Heart right ventricle (tissue), 16 donors: ENCODE results near the gene CD9. TPM values are rescaled to one million over a fixed set of nuclear protein-coding genes. Genes with fewer than 3 reads are reported as not detected.

Source experiments
- ATAC-seq, 8 donors: fragments of 200-7000 bp; cut with Tn5 transposase; one replicate each; pipeline ENCODE4 v1.9.1; 2020; ENCODE audit warnings: mild to moderate bottlenecking in 8 of 8, moderate library complexity in 8 of 8, moderate number of reproducible peaks in 1 of 8
- DNase-seq, 2 donors: peaks; one replicate each; pipeline ENCODE4 v3.0.0-alpha.2; 2020
- H3K27ac ChIP-seq, 10 donors: fragments of 200-600 bp; sonication (generic) in 2 of 10; one replicate each; pipeline versions ENCODE4 v1.5.0 to v1.8.0; 2020 to 2022; ENCODE audit warnings: mild to moderate bottlenecking in 3 of 10
- H3K27me3 ChIP-seq, 7 donors: fragments of 200-600 bp; one replicate each; pipeline ENCODE4 v1.8.0; 2021 to 2022; ENCODE audit warnings: mild to moderate bottlenecking in 2 of 7
- H3K36me3 ChIP-seq, 9 donors: fragments of 200-600 bp; sonication (generic) in 1 of 9; one replicate each; pipeline versions ENCODE4 v1.5.0 to v1.8.0; 2020 to 2022; ENCODE audit warnings: mild to moderate bottlenecking in 2 of 9
- H3K4me1 ChIP-seq, 9 donors: fragments of 200-600 bp; sonication (generic) in 1 of 9; one replicate each; pipeline versions ENCODE4 v1.5.0 to v1.8.0; 2020 to 2022; ENCODE audit warnings: mild to moderate bottlenecking in 4 of 9
- H3K4me3 ChIP-seq, 10 donors: fragments of 200-600 bp; sonication (generic) in 2 of 10; one replicate each; pipeline versions ENCODE4 v1.5.0 to v1.8.0; 2020 to 2022; ENCODE audit warnings: mild to moderate bottlenecking in 7 of 10, moderate library complexity in 2 of 10
- H3K9me3 ChIP-seq, 11 donors: fragments of 200-600 bp in 10 of 11; sonication (generic) in 2 of 11; one replicate each; pipeline versions ENCODE4 v1.5.0 to v1.8.0; 2013 to 2022; ENCODE audit warnings: mild to moderate bottlenecking in 2 of 11, control low read depth in 1 of 11, moderate library complexity in 1 of 11
- CTCF ChIP-seq, 9 donors: fragments of 200-600 bp; sonication (generic) in 2 of 9; IDR thresholded peaks; one replicate each; pipeline versions ENCODE4 v1.5.0 to v1.8.0; 2021 to 2022; ENCODE audit warnings: antibody characterized with exemption in 9 of 9, mild to moderate bottlenecking in 5 of 9, moderate library complexity in 1 of 9
- WGBS, 2 donors: extraction: QIAGEN DNeasy Blood & Tissue Kit; methylation state at CpG; one replicate each; pipeline ENCODE4 v1.1.7; 2013; ENCODE audit warnings: inconsistent platforms in 1 of 2; 5-methylcytosine and 5-hydroxymethylcytosine counted together
- intact Hi-C, 10 donors: fragments of 100-400 bp; cut with DNase I; formaldehyde crosslinking; loops; one replicate each; pipeline versions ENCODE4 v1.11.1 to v1.14.2; 2022
- polyA plus RNA-seq, 2 donors: library from polyadenylated mRNA; stranded (reverse); fragments of 200-250 nt; gene quantifications; one replicate each; pipeline ENCODE4 v1.2.3, GENCODE V29; 2013
- total RNA-seq, 10 donors: library from RNA; stranded (reverse); fragmentation: NEBNext Ultra II Directional in 3 of 10; extraction: Animal tissue kit (Norgen Biotek cat#: 25700) in 3 of 10; gene quantifications; one replicate each; pipeline versions ENCODE4 v1.2.1 to v1.2.4, GENCODE V29; 2021 to 2023
- donor health status: Arrhythmogenic right ventricular cardiomyopathy.
- donor health status: ischemic (EF 13 %, LVEDD 7.1; RV severe dilation, severe dysfunction).
- donor health status: healthy with polysubstance abuse.
- donor health status: DM: no; HTN: yes; CAD: no.
- donor health status: DM: no; HTN: no; CAD: no.
- donor health status: ischemic (EF 25% LVEDD 6.9; RV normal size, moderate dysfunction).
- donor health status: ischemic (EF 25% LVEDD 5.7; RV mildly dilated, moderate dysfunction).
- donor health status: healthy.
- donor health status: DM: yes; HTN: yes; CAD: no.
- donor health status: Ischemic cardiomyopathy.
- donor health status: ischemic (EF 35%, LVEDD 5.7; RV mildly dilated, moderate dysfunction).
- donor health status: nonischemic (EF 11% LVEDD 7.7; RV severe dilation, severe dysfunction).
- donor health status: DM: yes; HTN: yes; CAD: no.
- donor health status: PGD.
- donor health status: ischemic (EF 29% LVEDD 5.4; RV normal size, mild dysfunction).
- donor health status: nonischemic (EF 23%, LVEDD 6.1; RV moderate dilation, normal function).

Gene CD9
- total and polyA plus RNA-seq, 12 donors = 24.8 to 109 (median 54.2) TPM

GRCh38 chr12:6266541-6266966, 66.4 kb downstream of the CD9 start:
- no peak overlapping the region for H3K27ac ChIP-seq
- 87 to 91% methylated on average over 7 of the region's 7 CpGs for WGBS, 2 donors
- no peak overlapping the region for H3K4me3 ChIP-seq
- intact Hi-C loops = no loop called here
- no peak for ATAC-seq
- H3K4me1 ChIP-seq = no peaks in the 10 kb centered on the region
- TF ChIP-seq CTCF (IDR thresholded peaks at IDR 0.05) = no peak
- H3K36me3 ChIP-seq = no peaks in the 10 kb centered on the region
- H3K9me3 ChIP-seq = no peaks in the 10 kb centered on the region
- DNase-seq = no peak
- no peaks in the 10 kb centered on the region for H3K27me3 ChIP-seq

- H3K27ac ChIP-seq = no peak overlapping the region
- WGBS, 2 donors = 86 to 88% methylated on average over 12 of the region's 12 CpGs
- intact Hi-C loops = no loop called here
These were observed 66.9 kb downstream of the CD9 start for GRCh38 chr12:6266971-6267721.

GRCh38 chr12:6268484-6269157, 68.4 kb downstream of the CD9 start:
- no peak for TF ChIP-seq CTCF (IDR thresholded peaks at IDR 0.05)
- intact Hi-C loops = no loop called here
- 75 to 79% methylated on average over 10 of the region's 10 CpGs for WGBS, 2 donors
- DNase-seq (no peak), ATAC-seq (no peak)
- Histone ChIP-seq H3K36me3 (no peaks in the 10 kb centered on the region), H3K4me1 (peaks cover 2 to 15% (median 5%) of the 10 kb centered on the region in 9 donors), H3K27me3 (peaks cover 0 to 4% (median 0%) of the 10 kb centered on the region in 7 donors), H3K9me3 (no peaks in the 10 kb centered on the region), H3K27ac (no peak overlapping the region), H3K4me3 (no peak overlapping the region)

More at GRCh38 chr12:6266971-6267721, 66.9 kb downstream of the CD9 start:
- Histone ChIP-seq H3K9me3 (no peaks in the 10 kb centered on the region), H3K4me1 (peaks cover 0 to under 1% (median 0%) of the 10 kb centered on the region in 9 donors), H3K4me3 (no peak overlapping the region), H3K27me3 (no peaks in the 10 kb centered on the region), H3K36me3 (no peaks in the 10 kb centered on the region)
- no peak for DNase-seq
- no peak for TF ChIP-seq CTCF (IDR thresholded peaks at IDR 0.05)
- no peak for ATAC-seq

GRCh38 chr12:6269986-6270385, 69.8 kb downstream of the CD9 start:
- DNase-seq (no peak), ATAC-seq (no peak)
- Histone ChIP-seq H3K4me1 (peaks cover 10 to 29% (median 15%) of the 10 kb centered on the region in 9 donors), H3K9me3 (no peaks in the 10 kb centered on the region), H3K36me3 (no peaks in the 10 kb centered on the region), H3K27me3 (peaks cover 0 to 5% (median 0%) of the 10 kb centered on the region in 7 donors), H3K4me3 (no peak overlapping the region), H3K27ac (no peak overlapping the region)
- WGBS, 2 donors = 96% methylated on average over 16 of the region's 16 CpGs
- no peak for TF ChIP-seq CTCF (IDR thresholded peaks at IDR 0.05)
- intact Hi-C loops = loop anchor here in 1 of 10 donors (5.0 kb wide), 1 partner anchor 33 kb away; no protein-coding TSS in a partner anchor
